GM15510 (cell line): ENCODE measurements around the gene C1orf210.

ENCODE experiments used
- POLR2A ChIP-seq: IDR thresholded peaks from 3 replicates; pipeline ENCODE4 v1.6.1; 2011; ENCODE audit warnings: borderline replicate concordance; ENCODE audit not compliant: insufficient read length; ENCODE audit errors: extremely low read depth

The C1orf210 gene

DNA sequence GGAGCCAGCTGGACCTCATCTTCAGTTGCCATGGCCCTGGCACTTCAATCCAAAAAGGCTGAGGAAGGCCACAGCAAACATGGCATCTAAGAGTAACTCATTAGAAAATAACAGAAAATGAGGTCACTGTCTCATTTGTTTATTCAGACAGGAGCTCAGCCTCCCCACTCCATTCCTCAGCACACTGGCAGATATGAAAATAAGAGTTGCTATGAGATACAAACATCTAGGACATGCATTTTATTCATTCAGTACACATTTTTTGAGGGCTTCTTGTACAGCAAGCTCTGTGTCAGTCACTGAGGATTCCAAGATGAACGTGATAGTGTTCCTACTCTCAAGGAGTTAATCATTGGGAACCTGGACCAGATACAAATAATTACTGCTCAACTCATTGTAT is 48.3 kb downstream of the C1orf210 start:
- no peak for TF ChIP-seq POLR2A

DNA sequence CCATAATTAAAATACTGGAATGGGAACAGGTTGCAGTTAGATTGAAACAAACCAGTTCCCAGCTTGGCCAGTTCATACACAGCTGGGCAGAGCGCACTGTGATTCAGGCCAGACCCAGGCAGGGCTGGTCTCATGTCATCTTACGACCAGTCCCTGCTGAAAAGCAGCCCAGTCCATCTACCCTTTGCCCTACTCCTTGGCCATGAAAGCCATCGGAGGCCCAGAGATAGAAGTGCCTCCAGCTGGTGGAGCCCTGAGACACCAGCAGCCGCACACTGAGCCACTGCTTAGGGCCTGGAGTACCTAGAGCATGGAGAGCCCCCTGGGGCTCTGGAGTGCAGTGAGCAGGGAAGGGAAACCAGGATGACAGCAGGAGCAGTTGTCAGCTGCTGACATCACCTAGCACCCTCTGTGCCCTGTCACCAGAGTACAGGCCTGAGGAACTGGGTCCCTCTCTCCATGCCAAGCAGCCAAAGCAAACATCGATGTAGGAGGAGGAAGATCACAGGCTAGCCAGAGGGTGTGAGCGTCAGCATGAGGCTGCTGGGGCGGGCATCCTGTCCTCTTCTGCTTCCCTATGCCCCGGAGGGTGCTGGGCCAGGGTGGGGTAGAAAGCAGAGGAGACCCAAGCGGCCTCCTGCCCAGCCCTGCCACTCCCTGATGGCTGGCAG is 49.8 kb downstream of the C1orf210 start:
- TF ChIP-seq POLR2A, result no peak

DNA sequence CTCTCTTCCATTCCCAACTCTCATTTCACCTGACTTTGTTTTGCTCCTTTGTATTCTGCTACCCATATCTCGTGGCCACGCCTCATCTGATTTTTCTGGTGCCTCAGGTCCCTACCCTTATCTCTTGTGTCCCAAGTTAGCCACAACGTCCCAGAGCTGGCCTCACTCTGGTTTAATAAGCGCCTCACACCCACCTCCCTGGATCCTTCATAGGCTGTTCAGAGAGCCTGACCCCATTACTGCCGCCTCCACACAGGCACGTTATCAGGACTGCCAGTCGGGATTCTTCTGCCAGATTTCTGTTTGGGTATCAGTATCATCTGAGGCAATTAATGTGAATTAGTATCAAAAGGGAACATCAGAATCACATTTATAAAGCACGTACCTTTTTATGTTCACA is 50.3 kb downstream of the C1orf210 start:
- TF ChIP-seq POLR2A, result no peak

DNA sequence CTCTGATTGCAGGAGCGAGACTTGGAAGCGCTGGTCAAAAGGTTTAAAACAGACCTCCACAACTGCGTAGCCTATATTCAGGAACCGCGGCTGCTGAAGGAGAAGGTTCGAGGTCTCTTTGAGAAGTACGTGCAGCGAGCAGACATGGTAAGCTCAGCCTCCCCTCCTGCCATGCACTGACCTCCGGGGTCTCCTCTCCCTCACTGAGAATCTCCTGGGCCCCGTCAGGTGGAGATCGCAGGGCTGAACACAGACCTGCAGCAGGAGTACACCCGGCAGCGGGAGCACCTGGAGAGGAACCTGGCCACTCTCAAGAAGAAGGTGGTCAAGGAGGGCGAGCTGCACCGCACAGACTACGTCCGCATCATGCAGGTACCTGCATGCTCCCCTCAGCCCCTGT is 51.1 kb downstream of the C1orf210 start:
- TF ChIP-seq POLR2A, result no peak

DNA sequence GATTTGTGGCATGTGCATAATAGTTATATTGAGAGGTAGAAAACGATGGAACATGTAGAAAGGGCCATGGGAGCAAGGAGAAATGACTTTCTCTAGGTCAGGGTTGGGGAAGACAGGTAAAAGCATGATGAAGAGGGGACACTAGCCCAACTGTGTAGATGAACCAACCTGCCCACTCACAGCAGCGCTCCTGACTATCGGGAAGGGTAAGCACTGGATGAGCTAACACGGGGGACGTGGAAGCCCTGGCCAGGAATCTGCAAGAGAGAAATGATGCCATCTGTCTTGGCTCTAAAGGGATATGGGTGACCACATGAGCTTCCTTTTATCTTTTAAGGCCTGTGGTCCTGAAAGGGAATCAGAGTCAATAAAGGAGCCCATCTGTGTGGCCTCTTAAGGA is 51.8 kb downstream of the C1orf210 start:
- no peak for TF ChIP-seq POLR2A

DNA sequence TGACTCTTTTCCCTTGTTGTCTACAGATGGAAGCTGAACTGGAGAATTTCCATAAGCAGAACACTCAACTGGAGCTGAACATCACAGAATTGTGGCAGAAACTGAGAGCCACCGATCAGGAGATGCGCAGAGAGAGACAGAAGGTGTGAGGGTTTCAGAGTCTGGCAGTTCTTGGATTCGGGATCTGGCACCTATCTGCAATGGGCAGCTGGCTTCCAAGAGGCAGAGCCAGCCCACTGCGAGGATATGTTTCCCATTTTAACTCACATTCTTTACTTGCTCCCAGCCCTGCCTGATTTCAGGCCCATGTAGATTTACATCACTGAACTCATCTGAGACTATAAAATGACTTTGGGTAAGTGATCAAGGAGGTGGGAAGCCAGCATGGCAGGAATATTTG is 52.9 kb downstream of the C1orf210 start:
- no peak for TF ChIP-seq POLR2A

DNA sequence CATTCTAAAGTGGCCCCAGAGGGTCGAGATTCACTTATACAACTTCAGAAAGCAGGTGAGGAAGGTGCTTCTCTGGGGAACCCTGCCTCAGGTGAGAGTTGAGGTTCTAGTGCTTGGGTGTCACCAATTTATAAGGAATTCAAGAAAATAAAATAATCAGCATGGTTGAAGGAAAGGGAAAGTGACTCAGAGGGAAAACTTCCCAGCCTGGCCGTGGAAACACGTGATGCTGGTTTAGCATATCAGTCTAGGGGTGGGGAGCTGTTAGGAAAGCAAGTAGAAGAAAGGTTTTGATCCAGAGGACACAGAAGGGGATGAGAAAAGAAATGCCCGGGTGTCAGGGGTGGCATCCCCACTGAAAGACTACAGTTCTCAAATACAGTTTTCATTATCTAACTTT is 53.3 kb downstream of the C1orf210 start:
- TF ChIP-seq POLR2A, result no peak
